Activated naive CD4-positive, alpha-beta T cell treated with anti-CD3 and anti-CD28 coated beads, Interleukin-2, amount 50 U/mL, for 24 hours (primary cell): ENCODE measurements around the gene PLA2G4D.

Source experiments
- H3K27ac Mint-ChIP-seq: one replicate; pipeline ENCODE4 v1.8.0; 2021; ENCODE audit warnings: mild to moderate bottlenecking, mixed read lengths
- H3K27me3 Mint-ChIP-seq: one replicate; pipeline ENCODE4 v1.8.0; 2021; ENCODE audit warnings: mixed read lengths
- H3K36me3 Mint-ChIP-seq: one replicate; pipeline ENCODE4 v1.8.0; 2021; ENCODE audit warnings: mixed read lengths
- H3K4me1 Mint-ChIP-seq: one replicate; pipeline ENCODE4 v1.8.0; 2021; ENCODE audit warnings: mixed read lengths
- H3K4me3 Mint-ChIP-seq: one replicate; pipeline ENCODE4 v1.8.0; 2021; ENCODE audit warnings: mild to moderate bottlenecking, mixed read lengths
- H3K9me3 Mint-ChIP-seq: one replicate; pipeline ENCODE4 v1.8.0; 2021; ENCODE audit warnings: mixed read lengths

PLA2G4D gene

GRCh38 chr15:42037656-42038055 is 56.7 kb downstream of the PLA2G4D start:
- H3K27me3 Mint-ChIP-seq, result no peaks in the 10 kb centered on the region
- H3K36me3 Mint-ChIP-seq, result no peaks in the 10 kb centered on the region
- H3K4me1 Mint-ChIP-seq, result peaks cover 5% of the 10 kb centered on the region
- no peaks in the 10 kb centered on the region for H3K9me3 Mint-ChIP-seq
- no peak overlapping the region for H3K27ac Mint-ChIP-seq
- H3K4me3 Mint-ChIP-seq, result no peak overlapping the region

GRCh38 chr15:42036966-42037365 is 57.4 kb downstream of the PLA2G4D start:
- Mint-ChIP-seq H3K4me3 (no peak overlapping the region), H3K36me3 (no peaks in the 10 kb centered on the region), H3K9me3 (no peaks in the 10 kb centered on the region), H3K4me1 (peaks cover 5% of the 10 kb centered on the region), H3K27ac (no peak overlapping the region), H3K27me3 (no peaks in the 10 kb centered on the region)

GRCh38 chr15:42036112-42036905 is 58.1 kb downstream of the PLA2G4D start:
- H3K27me3 Mint-ChIP-seq, result no peaks in the 10 kb centered on the region
- H3K4me3 Mint-ChIP-seq, result no peak overlapping the region
- no peaks in the 10 kb centered on the region for H3K9me3 Mint-ChIP-seq
- no peak overlapping the region for H3K27ac Mint-ChIP-seq
- H3K36me3 Mint-ChIP-seq, result no peaks in the 10 kb centered on the region
- peaks cover 5% of the 10 kb centered on the region for H3K4me1 Mint-ChIP-seq

- no peaks in the 10 kb centered on the region for H3K9me3 Mint-ChIP-seq
- peaks cover 5% of the 10 kb centered on the region for H3K4me1 Mint-ChIP-seq
- no peaks in the 10 kb centered on the region for H3K27me3 Mint-ChIP-seq
- no peak overlapping the region for H3K27ac Mint-ChIP-seq
- H3K36me3 Mint-ChIP-seq, result no peaks in the 10 kb centered on the region
- no peak overlapping the region for H3K4me3 Mint-ChIP-seq
These were observed 59.0 kb downstream of the PLA2G4D start for GRCh38 chr15:42035435-42035761.

- Mint-ChIP-seq H3K27ac (no peak overlapping the region), H3K27me3 (no peaks in the 10 kb centered on the region), H3K4me1 (peaks cover 5% of the 10 kb centered on the region), H3K4me3 (no peak overlapping the region), H3K36me3 (no peaks in the 10 kb centered on the region), H3K9me3 (no peaks in the 10 kb centered on the region)
These were observed 59.5 kb downstream of the PLA2G4D start for GRCh38 chr15:42034628-42035434.

- Mint-ChIP-seq H3K36me3 (no peaks in the 10 kb centered on the region), H3K27me3 (no peaks in the 10 kb centered on the region), H3K9me3 (no peaks in the 10 kb centered on the region), H3K4me3 (no peak overlapping the region), H3K4me1 (peaks cover 5% of the 10 kb centered on the region), H3K27ac (no peak overlapping the region)
These were observed 61.0 kb downstream of the PLA2G4D start for GRCh38 chr15:42033214-42033873.

- no peak overlapping the region for H3K4me3 Mint-ChIP-seq
- no peaks in the 10 kb centered on the region for H3K27me3 Mint-ChIP-seq
- no peak overlapping the region for H3K27ac Mint-ChIP-seq
- peaks cover 5% of the 10 kb centered on the region for H3K4me1 Mint-ChIP-seq
- no peaks in the 10 kb centered on the region for H3K9me3 Mint-ChIP-seq
- no peaks in the 10 kb centered on the region for H3K36me3 Mint-ChIP-seq
These were observed 61.8 kb downstream of the PLA2G4D start for GRCh38 chr15:42032376-42033213.

GRCh38 chr15:42031198-42031915 is 63.0 kb downstream of the PLA2G4D start:
- Mint-ChIP-seq H3K4me1 (peaks cover 5% of the 10 kb centered on the region), H3K36me3 (no peaks in the 10 kb centered on the region), H3K9me3 (no peaks in the 10 kb centered on the region), H3K4me3 (no peak overlapping the region), H3K27ac (no peak overlapping the region), H3K27me3 (no peaks in the 10 kb centered on the region)

GRCh38 chr15:42027521-42027920 is 66.8 kb downstream of the PLA2G4D start:
- Mint-ChIP-seq H3K27me3 (no peaks in the 10 kb centered on the region), H3K4me1 (no peaks in the 10 kb centered on the region), H3K27ac (no peak overlapping the region), H3K4me3 (no peak overlapping the region), H3K36me3 (no peaks in the 10 kb centered on the region), H3K9me3 (no peaks in the 10 kb centered on the region)

- no peaks in the 10 kb centered on the region for H3K4me1 Mint-ChIP-seq
- no peaks in the 10 kb centered on the region for H3K9me3 Mint-ChIP-seq
- no peaks in the 10 kb centered on the region for H3K27me3 Mint-ChIP-seq
- no peak overlapping the region for H3K4me3 Mint-ChIP-seq
- H3K36me3 Mint-ChIP-seq, result no peaks in the 10 kb centered on the region
- no peak overlapping the region for H3K27ac Mint-ChIP-seq
These were observed 70.1 kb downstream of the PLA2G4D start for GRCh38 chr15:42024303-42024702.

GRCh38 chr15:42021593-42021992 is 72.8 kb downstream of the PLA2G4D start:
- H3K4me3 Mint-ChIP-seq, result no peak overlapping the region
- no peak overlapping the region for H3K27ac Mint-ChIP-seq
- no peaks in the 10 kb centered on the region for H3K36me3 Mint-ChIP-seq
- no peaks in the 10 kb centered on the region for H3K27me3 Mint-ChIP-seq
- no peaks in the 10 kb centered on the region for H3K9me3 Mint-ChIP-seq
- no peaks in the 10 kb centered on the region for H3K4me1 Mint-ChIP-seq

- no peaks in the 10 kb centered on the region for H3K9me3 Mint-ChIP-seq
- no peaks in the 10 kb centered on the region for H3K36me3 Mint-ChIP-seq
- no peak within 1 kb of the TSS for H3K27ac Mint-ChIP-seq
- H3K4me1 Mint-ChIP-seq, result no peaks in the 10 kb centered on the region
- H3K27me3 Mint-ChIP-seq, result no peaks in the 10 kb centered on the region
- H3K4me3 Mint-ChIP-seq, result no peak within 1 kb of the TSS
These were observed 73.6 kb downstream of the PLA2G4D start, which contains the start of gene PLA2G4E for GRCh38 chr15:42020713-42021273. Gene PLA2G4E (minus strand): TSS chr15:42021042. CDS start chr15:42021030, 12 bp downstream.

GRCh38 chr15:42018306-42019224 is 75.8 kb downstream of the PLA2G4D start:
- Mint-ChIP-seq H3K9me3 (no peaks in the 10 kb centered on the region), H3K36me3 (no peaks in the 10 kb centered on the region), H3K4me1 (no peaks in the 10 kb centered on the region), H3K27me3 (no peaks in the 10 kb centered on the region), H3K27ac (peak overlapping the region; percentile 21), H3K4me3 (no peak overlapping the region)
